ENCODE measurements around the gene TRMU.
"Not testable (repeated sequence)": the region's sequence is repeated elsewhere in the genome, so short reads cannot be mapped to it uniquely, and the experiment has no call there.

TRMU gene

GRCh38 chr22:46388647-46389046 is 53.1 kb downstream of the TRMU start:
- DNase-seq (ENCODE audit: low spot score): no peak

GRCh38 chr22:46389081-46389480 is 53.6 kb downstream of the TRMU start:
- no peak for DNase-seq (ENCODE audit: low spot score)

GRCh38 chr22:46390105-46390651 is 54.7 kb downstream of the TRMU start:
- DNase-seq (ENCODE audit: low spot score): no peak

- DNase-seq (ENCODE audit: low spot score): peak; percentile 90
These were observed 55.3 kb downstream of the TRMU start for GRCh38 chr22:46390652-46391301.

GRCh38 chr22:46391486-46392136 is 56.1 kb downstream of the TRMU start:
- no peak for DNase-seq (ENCODE audit: low spot score)

GRCh38 chr22:46392137-46392844 is 56.8 kb downstream of the TRMU start:
- no peak for DNase-seq (ENCODE audit: low spot score)

GRCh38 chr22:46393873-46394272 is 58.4 kb downstream of the TRMU start:
- DNase-seq (ENCODE audit: low spot score): no peak

- no peak for DNase-seq (ENCODE audit: low spot score)
These were observed 59.1 kb downstream of the TRMU start for GRCh38 chr22:46394622-46395021.

- DNase-seq (ENCODE audit: low spot score): no peak
These were observed 59.6 kb downstream of the TRMU start for GRCh38 chr22:46395145-46395544.

GRCh38 chr22:46397049-46397448 is 61.5 kb downstream of the TRMU start:
- not testable (repeated sequence) for DNase-seq (ENCODE audit: low spot score)

- DNase-seq (ENCODE audit: low spot score): no peak
These were observed 62.0 kb downstream of the TRMU start for GRCh38 chr22:46397514-46397913.

- no peak for DNase-seq (ENCODE audit: low spot score)
These were observed 62.4 kb downstream of the TRMU start for GRCh38 chr22:46397951-46398350.

- no peak for DNase-seq (ENCODE audit: low spot score)
These were observed 63.9 kb downstream of the TRMU start for GRCh38 chr22:46399251-46400024.

- no peak for DNase-seq (ENCODE audit: low spot score)
These were observed 65.9 kb downstream of the TRMU start for GRCh38 chr22:46401370-46401769.

GRCh38 chr22:46402505-46402904 is 67.0 kb downstream of the TRMU start:
- no peak for DNase-seq (ENCODE audit: low spot score)

GRCh38 chr22:46403880-46404279 is 68.4 kb downstream of the TRMU start:
- DNase-seq (ENCODE audit: low spot score): not testable (repeated sequence)

GRCh38 chr22:46405901-46406300 is 70.4 kb downstream of the TRMU start:
- no peak for DNase-seq (ENCODE audit: low spot score)

- DNase-seq (ENCODE audit: low spot score): no peak
These were observed 70.8 kb downstream of the TRMU start for GRCh38 chr22:46406349-46406748.

- DNase-seq (ENCODE audit: low spot score): no peak
These were observed 71.3 kb downstream of the TRMU start for GRCh38 chr22:46406791-46407190.
